DMS53 treated with DMSO at 0.1 percent for 48 hours (cell line): ENCODE data around the gene GGACT.
"Not testable (repeated sequence)": the region's sequence is repeated elsewhere in the genome, so short reads cannot be mapped to it uniquely, and the experiment has no call there.

Experiments
- DNase-seq: peaks from one replicate; lab custom pipeline; 2025; ENCODE audit not compliant: unreplicated experiment; lab: John Stamatoyannopoulos, UW

GGACT gene

GRCh38 chr13:100601716-100602115, 13.1 kb upstream of the GGACT start:
- DNase-seq, result no peak

- DNase-seq, result no peak
These were observed 12.3 kb upstream of the GGACT start for GRCh38 chr13:100600915-100601314.

GRCh38 chr13:100600461-100600860, 11.9 kb upstream of the GGACT start:
- DNase-seq, result no peak

GRCh38 chr13:100597253-100597652, 8.7 kb upstream of the GGACT start:
- no peak for DNase-seq

GRCh38 chr13:100596516-100596915, 7.9 kb upstream of the GGACT start:
- DNase-seq, result no peak

- DNase-seq, result no peak
These were observed 6.1 kb upstream of the GGACT start for GRCh38 chr13:100594731-100595130.

GRCh38 chr13:100594255-100594654, 5.7 kb upstream of the GGACT start:
- DNase-seq, result no peak

GRCh38 chr13:100589178-100589725, 663 bp upstream of the GGACT start:
- no peak for DNase-seq

GRCh38 chr13:100584896-100585295, 3.7 kb downstream of the GGACT start:
- DNase-seq, result no peak

- DNase-seq, result no peak
These were observed 7.1 kb downstream of the GGACT start for GRCh38 chr13:100581504-100581903.

GRCh38 chr13:100581030-100581429, 7.6 kb downstream of the GGACT start:
- DNase-seq, result no peak

- no peak for DNase-seq
These were observed 8.5 kb downstream of the GGACT start for GRCh38 chr13:100580045-100580444.

GRCh38 chr13:100577239-100577638, 11.3 kb downstream of the GGACT start:
- DNase-seq, result not testable (repeated sequence)

GRCh38 chr13:100573121-100573520, 15.5 kb downstream of the GGACT start:
- DNase-seq, result peak; percentile 26

- no peak for DNase-seq
These were observed 22.0 kb downstream of the GGACT start for GRCh38 chr13:100566543-100566942.

GRCh38 chr13:100565286-100565685, 23.3 kb downstream of the GGACT start:
- DNase-seq, result no peak

GRCh38 chr13:100564444-100565223, 24.0 kb downstream of the GGACT start:
- no peak for DNase-seq

GRCh38 chr13:100563779-100564178, 24.8 kb downstream of the GGACT start:
- DNase-seq, result no peak

- no peak for DNase-seq
These were observed 26.9 kb downstream of the GGACT start for GRCh38 chr13:100561599-100562204.

- no peak for DNase-seq
These were observed 27.5 kb downstream of the GGACT start for GRCh38 chr13:100561158-100561499.

GRCh38 chr13:100560498-100561157, 28.0 kb downstream of the GGACT start:
- no peak for DNase-seq

GRCh38 chr13:100559886-100560285, 28.7 kb downstream of the GGACT start:
- no peak for DNase-seq
